Measurements from ENCODE around the gene ALPP.
"Not testable (repeated sequence)": the region's sequence is repeated elsewhere in the genome, so short reads cannot be mapped to it uniquely, and the experiment has no call there.

DNA sequence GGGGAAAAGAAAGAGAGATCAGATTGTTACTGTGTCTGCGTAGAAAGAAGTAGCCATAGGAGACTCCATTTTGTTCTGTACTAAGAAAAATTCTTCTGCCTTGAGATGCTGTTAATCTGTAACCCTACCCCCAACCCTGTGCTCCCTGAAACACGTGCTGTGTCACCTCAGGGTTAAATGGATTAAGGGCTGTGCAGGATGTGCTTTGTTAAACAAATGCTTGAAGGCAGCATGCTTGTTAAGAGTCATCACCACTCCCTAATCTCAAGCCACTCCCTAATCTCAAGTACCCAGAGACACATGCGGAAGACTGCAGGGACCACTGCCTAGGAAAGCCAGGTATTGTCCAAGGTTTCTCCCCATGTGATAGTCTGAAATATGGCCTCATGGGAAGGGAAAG, 44.4 kb downstream of the ALPP start:
- TF ChIP-seq, protein P1, sequence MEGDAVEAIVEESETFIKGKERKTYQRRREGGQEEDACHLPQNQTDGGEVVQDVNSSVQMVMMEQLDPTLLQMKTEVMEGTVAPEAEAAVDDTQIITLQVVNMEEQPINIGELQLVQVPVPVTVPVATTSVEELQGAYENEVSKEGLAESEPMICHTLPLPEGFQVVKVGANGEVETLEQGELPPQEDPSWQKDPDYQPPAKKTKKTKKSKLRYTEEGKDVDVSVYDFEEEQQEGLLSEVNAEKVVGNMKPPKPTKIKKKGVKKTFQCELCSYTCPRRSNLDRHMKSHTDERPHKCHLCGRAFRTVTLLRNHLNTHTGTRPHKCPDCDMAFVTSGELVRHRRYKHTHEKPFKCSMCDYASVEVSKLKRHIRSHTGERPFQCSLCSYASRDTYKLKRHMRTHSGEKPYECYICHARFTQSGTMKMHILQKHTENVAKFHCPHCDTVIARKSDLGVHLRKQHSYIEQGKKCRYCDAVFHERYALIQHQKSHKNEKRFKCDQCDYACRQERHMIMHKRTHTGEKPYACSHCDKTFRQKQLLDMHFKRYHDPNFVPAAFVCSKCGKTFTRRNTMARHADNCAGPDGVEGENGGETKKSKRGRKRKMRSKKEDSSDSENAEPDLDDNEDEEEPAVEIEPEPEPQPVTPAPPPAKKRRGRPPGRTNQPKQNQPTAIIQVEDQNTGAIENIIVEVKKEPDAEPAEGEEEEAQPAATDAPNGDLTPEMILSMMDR (IDR thresholded peaks at IDR 0.05; ENCODE audit: low read length) = not testable (repeated sequence)
- TF ChIP-seq EZH2 (IDR thresholded peaks at IDR 0.05; ENCODE audit: borderline replicate concordance, low read length) = not testable (repeated sequence)
